Measurements from ENCODE around the gene HLA-E.
"Not testable (repeated sequence)": the region's sequence is repeated elsewhere in the genome, so short reads cannot be mapped to it uniquely, and the experiment has no call there.

HLA-E gene

GRCh38 chr6:30529349-30529875 lies 40.1 kb downstream of the HLA-E start:
- not testable (repeated sequence) for H3K4me3 ChIP-seq (ENCODE audit: control insufficient read depth, low read depth, low read length); DNase-seq (ENCODE audit: low read depth)

GRCh38 chr6:30530014-30530413 lies 40.7 kb downstream of the HLA-E start:
- no peak for TF ChIP-seq CTCF (IDR thresholded peaks at IDR 0.05; ENCODE audit: control insufficient read depth, insufficient read depth, low read depth, low read length, missing control alignments)
- no peak overlapping the region for H3K4me3 ChIP-seq (ENCODE audit: control insufficient read depth, low read depth, low read length)
- no peak for DNase-seq (ENCODE audit: low read depth)

GRCh38 chr6:30533460-30534294 lies 44.4 kb downstream of the HLA-E start:
- no peak for DNase-seq (ENCODE audit: low read depth)
- TF ChIP-seq CTCF (IDR thresholded peaks at IDR 0.05; ENCODE audit: control insufficient read depth, insufficient read depth, low read depth, low read length, missing control alignments), result no peak
- H3K4me3 ChIP-seq (ENCODE audit: control insufficient read depth, low read depth, low read length), result no peak overlapping the region

- DNase-seq (ENCODE audit: low read depth), result no peak
- no peak overlapping the region for H3K4me3 ChIP-seq (ENCODE audit: control insufficient read depth, low read depth, low read length)
- no peak for TF ChIP-seq CTCF (IDR thresholded peaks at IDR 0.05; ENCODE audit: control insufficient read depth, insufficient read depth, low read depth, low read length, missing control alignments)
Observed at GRCh38 chr6:30537931-30538330, 48.6 kb downstream of the HLA-E start.

GRCh38 chr6:30541515-30542403 lies 52.5 kb downstream of the HLA-E start:
- H3K4me3 ChIP-seq (ENCODE audit: control insufficient read depth, low read depth, low read length), result peak overlapping the region; percentile 7; the same call in 1 of the 2 replicates
- peak; percentile 52 for DNase-seq (ENCODE audit: low read depth)
- TF ChIP-seq CTCF (IDR thresholded peaks at IDR 0.05; ENCODE audit: control insufficient read depth, insufficient read depth, low read depth, low read length, missing control alignments), result peak; percentile 96

GRCh38 chr6:30542404-30542725 lies 53.1 kb downstream of the HLA-E start:
- TF ChIP-seq CTCF (IDR thresholded peaks at IDR 0.05; ENCODE audit: control insufficient read depth, insufficient read depth, low read depth, low read length, missing control alignments), result no peak
- no peak overlapping the region for H3K4me3 ChIP-seq (ENCODE audit: control insufficient read depth, low read depth, low read length)
- DNase-seq (ENCODE audit: low read depth), result no peak

GRCh38 chr6:30542915-30543314 lies 53.6 kb downstream of the HLA-E start:
- no peak for DNase-seq (ENCODE audit: low read depth)
- no peak overlapping the region for H3K4me3 ChIP-seq (ENCODE audit: control insufficient read depth, low read depth, low read length)

More at GRCh38 chr6:30542915-30543314, 53.6 kb downstream of the HLA-E start:
- TF ChIP-seq CTCF (IDR thresholded peaks at IDR 0.05; ENCODE audit: control insufficient read depth, insufficient read depth, low read depth, low read length, missing control alignments), result no peak
